GM12872 (cell line): ENCODE data around the gene DCST2.

Experiments
- TF ChIP-seq, protein P1 (sequence below): IDR thresholded peaks from 3 replicates; pipeline ENCODE4 v1.5.1; 2011; ENCODE audit warnings: low read depth, mild to moderate bottlenecking, low read length, moderate library complexity; ENCODE audit not compliant: insufficient read depth

Gene DCST2

GRCh38 chr1:155043301-155043702, 9.7 kb upstream of the DCST2 start:
- TF ChIP-seq, protein P1, sequence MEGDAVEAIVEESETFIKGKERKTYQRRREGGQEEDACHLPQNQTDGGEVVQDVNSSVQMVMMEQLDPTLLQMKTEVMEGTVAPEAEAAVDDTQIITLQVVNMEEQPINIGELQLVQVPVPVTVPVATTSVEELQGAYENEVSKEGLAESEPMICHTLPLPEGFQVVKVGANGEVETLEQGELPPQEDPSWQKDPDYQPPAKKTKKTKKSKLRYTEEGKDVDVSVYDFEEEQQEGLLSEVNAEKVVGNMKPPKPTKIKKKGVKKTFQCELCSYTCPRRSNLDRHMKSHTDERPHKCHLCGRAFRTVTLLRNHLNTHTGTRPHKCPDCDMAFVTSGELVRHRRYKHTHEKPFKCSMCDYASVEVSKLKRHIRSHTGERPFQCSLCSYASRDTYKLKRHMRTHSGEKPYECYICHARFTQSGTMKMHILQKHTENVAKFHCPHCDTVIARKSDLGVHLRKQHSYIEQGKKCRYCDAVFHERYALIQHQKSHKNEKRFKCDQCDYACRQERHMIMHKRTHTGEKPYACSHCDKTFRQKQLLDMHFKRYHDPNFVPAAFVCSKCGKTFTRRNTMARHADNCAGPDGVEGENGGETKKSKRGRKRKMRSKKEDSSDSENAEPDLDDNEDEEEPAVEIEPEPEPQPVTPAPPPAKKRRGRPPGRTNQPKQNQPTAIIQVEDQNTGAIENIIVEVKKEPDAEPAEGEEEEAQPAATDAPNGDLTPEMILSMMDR = no peak

- TF ChIP-seq, protein P1 = no peak
Measured at GRCh38 chr1:155042789-155043188, 9.2 kb upstream of the DCST2 start.

GRCh38 chr1:155040358-155041093, 6.9 kb upstream of the DCST2 start:
- TF ChIP-seq, protein P1 = no peak

GRCh38 chr1:155039308-155039669, 5.7 kb upstream of the DCST2 start:
- TF ChIP-seq, protein P1 = no peak

DNA sequence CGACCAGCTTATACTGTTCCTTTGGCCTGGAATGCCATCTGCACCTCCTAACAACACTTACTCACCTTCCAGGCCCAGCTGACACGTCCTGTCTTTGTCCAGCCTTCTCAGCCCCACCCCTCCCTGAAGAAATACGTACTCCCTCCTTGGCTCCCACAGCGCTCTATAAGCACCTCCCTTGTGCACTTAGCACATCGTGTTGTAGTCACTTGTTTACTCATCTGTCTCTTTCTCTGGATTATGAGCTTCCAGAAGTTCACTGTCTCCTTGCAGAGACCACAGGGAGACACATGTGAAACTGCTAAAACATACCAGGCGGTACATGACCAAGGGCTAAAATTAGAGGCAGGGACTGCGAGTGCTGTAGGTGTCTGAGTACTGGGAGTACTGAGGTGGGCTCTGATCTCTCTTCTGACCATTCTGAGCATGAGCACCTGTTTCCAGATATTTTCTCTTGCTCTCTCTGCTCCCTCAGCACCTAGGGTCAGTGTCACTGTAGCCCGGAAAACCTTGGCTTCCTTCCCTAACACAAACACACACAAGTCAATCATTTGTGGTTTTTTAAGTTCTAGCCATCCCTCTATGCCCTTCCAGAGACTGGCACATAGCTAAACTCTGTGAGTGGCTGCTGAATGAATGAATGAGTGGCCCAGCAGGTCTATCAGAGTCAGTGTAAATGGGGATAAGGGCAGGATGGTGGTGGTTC, 5.2 kb upstream of the DCST2 start:
- TF ChIP-seq, protein P1 = no peak

DNA sequence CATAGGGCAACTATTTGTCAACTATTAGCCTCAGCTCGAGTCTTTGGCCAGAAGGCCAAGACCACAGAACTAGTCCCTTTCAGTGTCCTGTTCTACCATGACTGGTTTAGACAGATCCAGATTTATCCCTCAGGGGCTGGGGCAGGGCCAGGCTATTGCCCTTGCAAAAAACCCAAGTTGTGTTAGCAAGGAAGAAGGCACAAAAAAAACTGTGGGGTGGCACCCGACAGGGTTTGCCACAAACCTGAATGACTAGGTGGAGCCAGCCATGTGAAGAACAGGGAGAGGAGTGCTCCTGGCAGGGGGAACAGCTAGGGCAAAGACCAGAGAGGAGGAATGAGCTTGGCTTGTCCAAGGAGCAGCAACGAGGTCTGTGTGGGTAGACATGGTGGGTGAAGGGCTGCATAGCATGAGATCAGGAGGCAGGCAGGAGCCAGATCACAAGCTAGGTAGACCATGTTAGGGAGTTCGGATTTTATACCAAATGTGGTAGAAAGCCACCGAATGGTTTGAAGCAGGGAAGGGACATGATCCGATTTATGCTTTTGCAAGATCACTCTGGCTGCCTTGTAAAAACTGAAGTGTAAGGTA, 4.4 kb upstream of the DCST2 start:
- TF ChIP-seq, protein P1 = no peak

DNA sequence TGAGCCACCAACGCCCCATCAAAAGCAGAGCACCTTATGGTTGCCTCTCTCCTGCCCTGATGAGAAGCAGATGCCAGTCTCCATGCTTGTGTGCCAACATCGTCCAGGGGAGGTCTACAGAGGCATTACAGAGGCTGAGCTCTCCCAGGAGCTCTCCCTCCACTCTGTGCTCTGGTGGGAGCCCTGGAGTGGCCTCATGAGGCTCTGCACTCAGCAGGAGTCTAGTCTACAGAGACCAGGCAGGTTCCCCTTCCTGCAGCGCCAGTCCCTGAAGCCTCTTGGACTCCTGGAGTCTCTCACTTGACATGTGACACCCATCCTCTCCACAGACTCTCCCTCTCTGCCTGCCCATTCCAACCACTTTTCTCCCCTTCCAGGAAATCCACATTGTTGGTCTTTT, 3.5 kb upstream of the DCST2 start:
- TF ChIP-seq, protein P1 = no peak
